GM19099 (cell line): ENCODE results near the gene OPALIN.

Experiments
- POLR2A ChIP-seq: IDR thresholded peaks from 3 replicates; pipeline ENCODE4 v1.6.1; 2011; ENCODE audit warnings: low read depth; ENCODE audit not compliant: insufficient read length; ENCODE audit errors: extremely low read depth

OPALIN gene

GRCh38 chr10:96327462-96327861 is 31.3 kb downstream of the OPALIN start:
- no peak for TF ChIP-seq POLR2A

- TF ChIP-seq POLR2A = no peak
These were observed 33.0 kb downstream of the OPALIN start for GRCh38 chr10:96325719-96326373.

GRCh38 chr10:96324447-96324846 is 34.4 kb downstream of the OPALIN start:
- TF ChIP-seq POLR2A = no peak

- TF ChIP-seq POLR2A = no peak
These were observed 36.5 kb downstream of the OPALIN start for GRCh38 chr10:96322275-96322674.

- no peak for TF ChIP-seq POLR2A
These were observed 37.0 kb downstream of the OPALIN start for GRCh38 chr10:96321822-96322221.

GRCh38 chr10:96319754-96320474 is 38.9 kb downstream of the OPALIN start:
- no peak for TF ChIP-seq POLR2A

GRCh38 chr10:96317067-96317833 is 41.6 kb downstream of the OPALIN start:
- TF ChIP-seq POLR2A = no peak

GRCh38 chr10:96313344-96313743 is 45.5 kb downstream of the OPALIN start:
- TF ChIP-seq POLR2A = no peak

- no peak for TF ChIP-seq POLR2A
These were observed 47.6 kb downstream of the OPALIN start for GRCh38 chr10:96311180-96311715.

GRCh38 chr10:96310321-96310669 is 48.5 kb downstream of the OPALIN start:
- TF ChIP-seq POLR2A = no peak

- no peak for TF ChIP-seq POLR2A
These were observed 49.0 kb downstream of the OPALIN start for GRCh38 chr10:96309628-96310320.

GRCh38 chr10:96306516-96306915 is 52.3 kb downstream of the OPALIN start:
- no peak for TF ChIP-seq POLR2A

GRCh38 chr10:96305019-96305418 is 53.8 kb downstream of the OPALIN start:
- no peak for TF ChIP-seq POLR2A

GRCh38 chr10:96304230-96304629 is 54.6 kb downstream of the OPALIN start, which contains the start of gene DNTT:
Gene DNTT (plus strand): TSS chr10:96304434. CDS start chr10:96304498, 64 bp downstream.
- TF ChIP-seq POLR2A = no peak

- TF ChIP-seq POLR2A = no peak
These were observed 57.2 kb downstream of the OPALIN start for GRCh38 chr10:96301616-96302015.
